Measurements from ENCODE around the gene PSPC1.
"Not testable (repeated sequence)": the region's sequence is repeated elsewhere in the genome, so short reads cannot be mapped to it uniquely, and the experiment has no call there.

The PSPC1 gene

GRCh38 chr13:19763618-19764017 lies 19.1 kb downstream of the PSPC1 start:
- no peak for DNase-seq

- no peak for DNase-seq
These were observed 23.1 kb downstream of the PSPC1 start for GRCh38 chr13:19759669-19760068.

GRCh38 chr13:19742643-19743042 lies 40.1 kb downstream of the PSPC1 start:
- DNase-seq, result no peak

- no peak for DNase-seq
These were observed 44.7 kb downstream of the PSPC1 start for GRCh38 chr13:19737844-19738557.

GRCh38 chr13:19726611-19727010 lies 56.1 kb downstream of the PSPC1 start:
- no peak for DNase-seq

GRCh38 chr13:19725320-19725719 lies 57.4 kb downstream of the PSPC1 start:
- no peak for DNase-seq

GRCh38 chr13:19720039-19720438 lies 62.7 kb downstream of the PSPC1 start:
- no peak for DNase-seq

- no peak for DNase-seq
These were observed 69.4 kb downstream of the PSPC1 start for GRCh38 chr13:19713186-19713965.

- not testable (repeated sequence) for DNase-seq
These were observed 73.0 kb downstream of the PSPC1 start for GRCh38 chr13:19709782-19710181.

- not testable (repeated sequence) for DNase-seq
These were observed 73.7 kb downstream of the PSPC1 start for GRCh38 chr13:19709039-19709438.

GRCh38 chr13:19704256-19704655 lies 78.5 kb downstream of the PSPC1 start:
- DNase-seq, result not testable (repeated sequence)

- not testable (repeated sequence) for DNase-seq
These were observed 81.1 kb downstream of the PSPC1 start for GRCh38 chr13:19701619-19702018.

- not testable (repeated sequence) for DNase-seq
These were observed 81.8 kb downstream of the PSPC1 start for GRCh38 chr13:19700963-19701362.

GRCh38 chr13:19695829-19696228 lies 86.9 kb downstream of the PSPC1 start:
- no peak for DNase-seq

GRCh38 chr13:19695428-19695827 lies 87.3 kb downstream of the PSPC1 start:
- DNase-seq, result no peak

GRCh38 chr13:19691447-19691846 lies 91.3 kb downstream of the PSPC1 start:
- not testable (repeated sequence) for DNase-seq

GRCh38 chr13:19685437-19685836 lies 97.3 kb downstream of the PSPC1 start:
- no peak for DNase-seq

- DNase-seq, result no peak
These were observed 97.7 kb downstream of the PSPC1 start for GRCh38 chr13:19685034-19685433.

- no peak for DNase-seq
These were observed 101.2 kb downstream of the PSPC1 start for GRCh38 chr13:19681517-19681916.

GRCh38 chr13:19680751-19681150 lies 102.0 kb downstream of the PSPC1 start:
- DNase-seq, result no peak

GRCh38 chr13:19676168-19676567 lies 106.6 kb downstream of the PSPC1 start:
- no peak for DNase-seq

GRCh38 chr13:19674898-19675297 lies 107.8 kb downstream of the PSPC1 start:
- no peak for DNase-seq

- DNase-seq, result no peak
These were observed 109.0 kb downstream of the PSPC1 start for GRCh38 chr13:19673473-19674430.
